H1 (cell line): ENCODE data around the gene BRPF1. TPM values are rescaled to one million over a fixed set of nuclear protein-coding genes. Genes with fewer than 3 reads are reported as not detected.

ENCODE experiments used
- BRCA1 ChIP-seq: IDR thresholded peaks from 2 replicates; pipeline ENCODE4 v1.6.1; 2012; ENCODE audit warnings: low read depth, low read length, improper control_type of control experiment
- CBX8 ChIP-seq: fragments of 300-800, 300-1000 bp; sonication (generic); IDR thresholded peaks from 2 replicates; pipeline ENCODE4 v1.7.1; 2016; ENCODE audit warnings: low read depth, low read length, borderline replicate concordance
- CHD1 ChIP-seq: IDR thresholded peaks from 2 replicates; pipeline ENCODE4 v1.6.1; 2012; ENCODE audit warnings: low read depth, low read length, improper control_type of control experiment
- CHD7 ChIP-seq: fragments of 300-600 bp; sonication (generic); IDR thresholded peaks from 2 replicates; pipeline ENCODE4 v1.7.1; 2012; ENCODE audit warnings: low read length, moderate library complexity, mild to moderate bottlenecking, inconsistent platforms; ENCODE audit not compliant: insufficient replicate concordance
- JUN ChIP-seq: IDR thresholded peaks from 2 replicates; pipeline ENCODE4 v1.6.1; 2011; ENCODE audit warnings: low read depth, mild to moderate bottlenecking, improper control_type of control experiment, low read length
- KDM5A ChIP-seq: fragments of 200-600 bp; IDR thresholded peaks from 2 replicates; pipeline ENCODE4 v1.7.1; 2012; ENCODE audit warnings: mild to moderate bottlenecking, low read length, inconsistent platforms, mixed read lengths
- polyA plus RNA-seq, 7 experiments: library from polyadenylated mRNA; depleted of rRNA in 3 of 7; stranded (reverse) in 5 of 7; unstranded in 2 of 7; fragments of >200 nt in 5 of 7; fragments of 200-250 nt in 2 of 7; gene quantifications; 1 replicate in 5 of 7; 2 replicates in 1 of 7; 4 replicates in 1 of 7; pipeline versions ENCODE4 v1.2.1 to v1.2.3, GENCODE V29; 2011 to 2013; ENCODE audit warnings: missing spikeins in 2 of 7, mixed read lengths in 2 of 7
- total RNA-seq: library from RNA; stranded (reverse); fragmentation: NEBNext Ultra II Directional; extraction: Animal tissue kit (Norgen Biotek cat#: 25700); gene quantifications from 2 replicates; pipeline ENCODE4 v1.2.1, GENCODE V29; 2021
- TF ChIP-seq, protein P1 (sequence below), 3 experiments: IDR thresholded peaks; 1 replicate in 2 of 3; 2 replicates in 1 of 3; pipeline versions ENCODE4 v1.5.1 to v1.6.1; 2011; ENCODE audit warnings: low read length in 3 of 3, mild to moderate bottlenecking in 3 of 3, inconsistent platforms in 2 of 3, low read depth in 1 of 3, moderate library complexity in 1 of 3; ENCODE audit not compliant: insufficient read depth in 1 of 3; ENCODE audit errors: control extremely low read depth in 1 of 3

Gene BRPF1
- total and polyA plus RNA-seq, 2 of the 8 experiments (the other 6 are each of a cell fraction or from before 2014, with no cell fraction given) = 11.3 to 21.7 TPM

GRCh38 chr3:9782770-9783169 lies 51.2 kb downstream of the BRPF1 start (continued):
- TF ChIP-seq CHD7 (no peak), BRCA1 (no peak), CHD1 (no peak), JUN (no peak), KDM5A (no peak), CBX8 (no peak)
- TF ChIP-seq, protein P1, sequence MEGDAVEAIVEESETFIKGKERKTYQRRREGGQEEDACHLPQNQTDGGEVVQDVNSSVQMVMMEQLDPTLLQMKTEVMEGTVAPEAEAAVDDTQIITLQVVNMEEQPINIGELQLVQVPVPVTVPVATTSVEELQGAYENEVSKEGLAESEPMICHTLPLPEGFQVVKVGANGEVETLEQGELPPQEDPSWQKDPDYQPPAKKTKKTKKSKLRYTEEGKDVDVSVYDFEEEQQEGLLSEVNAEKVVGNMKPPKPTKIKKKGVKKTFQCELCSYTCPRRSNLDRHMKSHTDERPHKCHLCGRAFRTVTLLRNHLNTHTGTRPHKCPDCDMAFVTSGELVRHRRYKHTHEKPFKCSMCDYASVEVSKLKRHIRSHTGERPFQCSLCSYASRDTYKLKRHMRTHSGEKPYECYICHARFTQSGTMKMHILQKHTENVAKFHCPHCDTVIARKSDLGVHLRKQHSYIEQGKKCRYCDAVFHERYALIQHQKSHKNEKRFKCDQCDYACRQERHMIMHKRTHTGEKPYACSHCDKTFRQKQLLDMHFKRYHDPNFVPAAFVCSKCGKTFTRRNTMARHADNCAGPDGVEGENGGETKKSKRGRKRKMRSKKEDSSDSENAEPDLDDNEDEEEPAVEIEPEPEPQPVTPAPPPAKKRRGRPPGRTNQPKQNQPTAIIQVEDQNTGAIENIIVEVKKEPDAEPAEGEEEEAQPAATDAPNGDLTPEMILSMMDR (IDR thresholded peaks at IDR 0.05; ENCODE audit: control extremely low read depth in 1 of 3, insufficient read depth in 1 of 3, low read depth in 1 of 3, low read length in 3 of 3) = peak in 1 of 3 experiments; percentile 43; a peak in 2 of 4 replicates
